Activated CD4-positive, alpha-beta T cell treated with anti-CD3 and anti-CD28 coated beads for 1 hour (primary cell): ENCODE data around the gene CYTH2.

ENCODE experiments used
- DNase-seq: peaks from one replicate; pipeline ENCODE4 v3.0.0-alpha.2; 2020

The CYTH2 gene

GRCh38 chr19:48454150-48454730 lies 14.9 kb upstream of the CYTH2 start:
- no peak for DNase-seq

- no peak for DNase-seq
Observed at GRCh38 chr19:48455171-48455907, 13.8 kb upstream of the CYTH2 start, which contains the start of gene KCNJ14. Gene KCNJ14, plus strand, starts transcription at chr19:48455574. Its CDS starts 6,151 bp downstream, at chr19:48461725.

GRCh38 chr19:48455908-48456562 lies 13.1 kb upstream of the CYTH2 start:
- DNase-seq, result no peak

- DNase-seq, result no peak
Observed at GRCh38 chr19:48456864-48457263, 12.3 kb upstream of the CYTH2 start.

- no peak for DNase-seq
Observed at GRCh38 chr19:48458016-48458415, 11.2 kb upstream of the CYTH2 start.

DNA sequence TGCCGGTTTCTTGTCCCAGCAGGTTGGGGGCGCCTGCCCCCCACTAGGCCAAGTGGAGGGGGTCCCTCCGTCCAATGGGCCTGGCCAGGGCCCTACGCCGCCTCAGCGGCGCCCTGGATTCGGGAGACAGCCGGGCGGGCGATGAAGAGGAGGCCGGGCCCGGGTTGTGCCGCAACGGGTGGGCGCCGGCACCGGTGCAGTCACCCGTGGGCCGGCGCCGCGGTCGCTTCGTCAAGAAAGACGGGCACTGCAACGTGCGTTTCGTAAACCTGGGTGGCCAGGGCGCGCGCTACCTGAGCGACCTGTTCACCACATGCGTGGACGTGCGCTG lies 7.6 kb upstream of the CYTH2 start:
- DNase-seq, result no peak

GRCh38 chr19:48461982-48462655 lies 7.0 kb upstream of the CYTH2 start:
- DNase-seq, result no peak

DNA sequence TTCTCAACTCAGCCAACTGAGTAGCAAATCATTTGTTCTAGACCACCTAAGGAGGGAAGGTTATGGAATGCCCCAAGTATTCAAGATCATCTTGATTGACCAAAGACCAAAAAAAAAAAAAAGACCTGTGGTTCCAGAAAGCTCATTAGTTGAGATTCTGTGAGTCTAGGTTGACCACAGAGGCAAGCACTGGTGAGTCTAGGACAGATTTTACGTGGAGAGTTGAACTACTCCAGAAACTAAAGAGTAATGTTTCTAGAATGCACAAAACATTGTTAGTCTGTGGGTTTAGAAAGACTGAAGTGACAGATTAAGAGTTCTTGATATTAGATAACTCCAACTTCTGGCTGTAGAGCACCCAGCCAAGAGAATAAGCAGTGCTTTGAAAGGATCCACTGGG lies 4.0 kb upstream of the CYTH2 start:
- no peak for DNase-seq

- DNase-seq, result no peak
Observed at GRCh38 chr19:48466561-48467325, 2.4 kb upstream of the CYTH2 start.

- peak; percentile 100 for DNase-seq
Observed at GRCh38 chr19:48468772-48469288, 339 bp upstream of the CYTH2 start.

- no peak for DNase-seq
Observed at GRCh38 chr19:48469934-48470680, 938 bp downstream of the CYTH2 start.

GRCh38 chr19:48470856-48471255 lies 1.7 kb downstream of the CYTH2 start:
- no peak for DNase-seq

GRCh38 chr19:48471836-48472235 lies 2.7 kb downstream of the CYTH2 start:
- DNase-seq, result no peak

- DNase-seq, result no peak
Observed at GRCh38 chr19:48473161-48473966, 4.2 kb downstream of the CYTH2 start.

DNA sequence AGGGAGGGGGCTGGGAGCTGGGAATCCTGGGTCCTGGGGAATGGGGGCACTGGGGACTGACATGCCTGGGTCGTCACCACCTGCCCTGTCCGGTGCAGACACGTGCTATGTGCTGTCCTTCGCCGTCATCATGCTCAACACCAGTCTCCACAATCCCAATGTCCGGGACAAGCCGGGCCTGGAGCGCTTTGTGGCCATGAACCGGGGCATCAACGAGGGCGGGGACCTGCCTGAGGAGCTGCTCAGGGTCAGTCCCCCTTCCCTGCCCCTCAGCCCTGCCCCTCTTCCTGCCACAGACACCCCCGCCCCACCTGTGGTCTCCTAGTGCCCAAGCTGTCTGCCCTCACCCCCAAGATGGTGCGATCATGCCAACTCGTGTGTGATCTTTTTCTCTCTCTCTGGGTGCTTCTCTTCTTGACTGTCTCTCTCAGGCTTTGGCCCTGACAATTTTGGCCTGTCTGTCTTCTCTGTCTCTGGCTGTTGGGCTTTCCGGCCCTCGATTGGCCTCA lies 5.0 kb downstream of the CYTH2 start:
- DNase-seq, result no peak

DNA sequence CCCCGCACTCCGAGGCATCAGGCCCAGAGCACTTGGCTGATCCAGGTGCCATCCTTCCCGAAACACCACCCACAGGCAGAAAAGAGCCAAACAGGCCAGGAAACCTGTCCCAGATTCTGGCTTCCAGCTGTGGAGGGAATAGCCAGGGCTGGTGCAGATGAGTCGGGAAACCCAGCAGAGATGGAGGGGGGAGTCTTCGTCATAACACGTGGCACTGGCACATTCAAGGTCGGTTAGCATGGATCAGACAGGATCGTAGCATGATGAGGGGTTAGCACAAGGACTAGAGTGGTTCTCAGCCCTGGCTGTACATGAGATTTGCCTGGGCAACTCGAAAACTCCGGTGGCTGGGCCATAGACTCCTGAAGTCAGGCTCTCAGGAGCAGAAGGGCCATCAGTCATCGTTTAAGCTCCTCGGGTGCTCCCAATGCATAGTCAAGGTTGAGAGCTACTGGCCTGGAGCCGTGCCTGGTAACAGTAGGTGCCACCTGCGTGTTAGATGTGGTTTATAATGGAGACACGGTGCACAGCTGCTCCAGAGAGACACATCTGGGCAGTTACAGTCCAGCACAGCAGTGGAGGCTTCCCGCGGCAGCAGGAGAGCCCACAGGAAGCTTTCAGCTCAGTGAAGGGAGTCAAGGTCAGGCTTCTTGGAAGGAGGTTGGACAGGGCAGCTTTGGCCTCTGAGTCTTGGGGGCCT lies 6.3 kb downstream of the CYTH2 start:
- no peak for DNase-seq

DNA sequence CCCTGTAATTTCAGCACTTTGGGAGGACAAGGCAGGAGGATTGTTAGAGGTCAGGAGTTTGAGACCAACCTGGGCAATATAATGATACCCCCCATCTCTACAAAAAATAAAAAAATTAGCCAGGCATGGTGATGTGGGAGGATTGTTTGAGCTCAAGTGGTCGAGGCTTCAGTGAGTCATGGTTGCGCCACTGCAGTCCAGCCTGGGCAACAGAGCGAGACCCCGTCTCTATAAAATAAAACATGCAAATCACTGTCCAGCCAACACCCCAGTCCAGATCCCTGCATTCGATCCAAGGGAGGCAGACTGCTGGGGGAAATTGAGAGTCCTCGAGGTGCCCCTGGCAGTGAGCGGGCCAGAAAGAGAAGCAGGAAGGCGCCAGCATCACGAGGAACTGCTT lies 7.0 kb downstream of the CYTH2 start:
- DNase-seq, result no peak

GRCh38 chr19:48477067-48477685 lies 8.0 kb downstream of the CYTH2 start:
- DNase-seq, result no peak

DNA sequence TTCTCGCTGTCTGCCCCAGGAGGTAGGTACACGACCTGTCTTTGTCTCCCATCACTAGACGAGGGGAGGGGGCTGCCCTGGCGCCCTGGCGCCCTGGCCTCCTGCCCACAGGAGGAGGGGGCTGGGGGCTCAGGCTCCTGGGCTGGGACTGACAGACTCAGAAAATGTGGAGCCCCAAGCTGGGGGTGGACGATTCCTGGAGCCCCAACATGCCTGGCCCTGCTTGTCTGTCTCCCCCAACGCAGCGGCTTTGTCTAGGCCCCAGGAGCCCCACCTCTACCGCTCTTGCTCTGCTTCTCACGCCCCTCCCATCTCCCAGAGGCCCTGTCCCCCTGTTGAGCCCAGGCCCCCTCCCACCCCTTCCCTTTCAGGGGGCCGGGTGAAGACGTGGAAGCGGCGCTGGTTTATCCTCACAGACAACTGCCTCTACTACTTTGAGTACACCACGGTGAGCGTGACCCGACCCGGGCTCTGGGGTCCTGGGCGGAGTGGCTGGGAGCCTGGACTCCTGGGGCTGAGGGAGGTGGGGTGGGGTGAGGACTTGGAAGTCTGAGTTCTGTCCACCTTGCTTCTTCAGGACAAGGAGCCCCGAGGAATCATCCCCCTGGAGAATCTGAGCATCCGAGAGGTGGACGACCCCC lies 8.6 kb downstream of the CYTH2 start:
- DNase-seq, result no peak
